Esophagus squamous epithelium (tissue), 5 donors: ENCODE measurements around the gene AKAP12. TPM values are rescaled to one million over a fixed set of nuclear protein-coding genes. Genes with fewer than 3 reads are reported as not detected.

Experiments used
- DNase-seq: peaks from one replicate; lab custom pipeline; 2025; lab: John Stamatoyannopoulos, UW
- H3K27ac ChIP-seq, 4 donors: fragments of 200-600 bp; sonication (generic); one replicate each; pipeline ENCODE4 v1.5.1; 2016 to 2019; ENCODE audit warnings: mild to moderate bottlenecking in 1 of 4
- H3K27me3 ChIP-seq, 4 donors: fragments of 200-600 bp; sonication (generic); 1 replicate in 3 of 4; 2 replicates in 1 of 4; pipeline versions ENCODE4 v1.5.1 to v1.6.0; 2017 to 2021; ENCODE audit warnings: antibody characterized with exemption in 1 of 4
- H3K36me3 ChIP-seq, 3 donors: fragments of 200-600 bp; sonication (generic); one replicate each; pipeline ENCODE4 v1.5.1; 2016 to 2019
- H3K4me1 ChIP-seq, 3 donors: fragments of 200-600 bp; sonication (generic); one replicate each; pipeline ENCODE4 v1.5.1; 2017 to 2019
- H3K4me3 ChIP-seq, 4 donors: fragments of 200-600 bp; sonication (generic); 1 replicate in 3 of 4; 2 replicates in 1 of 4; pipeline ENCODE4 v1.5.1; 2016 to 2019; ENCODE audit warnings: mild to moderate bottlenecking in 2 of 4, moderate library complexity in 1 of 4
- H3K9me3 ChIP-seq, 3 donors: fragments of 200-600 bp; sonication (generic); one replicate each; pipeline ENCODE4 v1.5.1; 2016 to 2019
- CTCF ChIP-seq, 6 experiments: fragments of 450-650 bp in 4 of 6; fragments of 200-600 bp in 2 of 6; sonication (generic) in 2 of 6; IDR thresholded peaks; one replicate each; pipeline ENCODE4 v1.5.1; 2016 to 2019; ENCODE audit warnings: antibody characterized with exemption in 6 of 6, mild to moderate bottlenecking in 4 of 6, moderate library complexity in 4 of 6
- POLR2A ChIP-seq, 4 donors: fragments of 450-650 bp; IDR thresholded peaks; one replicate each; pipeline ENCODE4 v1.6.1; 2017; ENCODE audit warnings: antibody characterized with exemption in 4 of 4, mild to moderate bottlenecking in 4 of 4, moderate library complexity in 3 of 4
- WGBS, 2 donors: methylation state at CpG; one replicate each; pipeline ENCODE4 v1.1.5; 2018; 5-methylcytosine and 5-hydroxymethylcytosine counted together
- intact Hi-C: fragments of 100-400 bp; cut with DNase I; formaldehyde crosslinking; loops from one replicate; pipeline ENCODE4 v1.15.0; 2022
- total RNA-seq, 4 donors: library from RNA; depleted of rRNA; stranded (reverse); fragments of >200 nt; gene quantifications; one replicate each; pipeline ENCODE4 v1.1.0, GENCODE V29; 2016
- donor health status: DM: yes; HTN: yes; CAD: no.

Gene AKAP12
- total RNA-seq, 4 donors from 2014 or later = 1.7 to 66.6 (median 11.4) TPM

DNA sequence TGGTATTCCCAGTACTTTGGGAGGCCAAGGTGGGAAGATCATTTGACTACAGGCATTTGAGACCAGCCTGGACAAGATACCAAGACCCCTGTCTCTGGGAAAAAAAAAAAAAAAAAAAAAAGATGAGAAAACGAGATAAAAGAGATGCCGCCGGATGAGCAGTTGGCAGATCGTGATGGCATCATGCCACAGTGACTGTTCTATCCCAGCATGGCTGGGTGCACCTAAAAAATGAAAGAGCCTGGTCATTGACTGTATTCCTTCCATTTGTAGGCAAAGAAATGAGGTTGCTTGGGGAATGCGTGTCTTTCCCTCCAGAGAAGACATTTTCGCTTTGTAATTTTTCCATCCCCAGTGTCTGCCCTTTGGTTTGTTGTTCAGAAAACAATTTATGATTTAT, 12.9 kb downstream of the AKAP12 start:
- H3K27ac ChIP-seq = no peak overlapping the region
- WGBS, 2 donors = 84 to 85% methylated on average over 6 of the region's 6 CpGs

DNA sequence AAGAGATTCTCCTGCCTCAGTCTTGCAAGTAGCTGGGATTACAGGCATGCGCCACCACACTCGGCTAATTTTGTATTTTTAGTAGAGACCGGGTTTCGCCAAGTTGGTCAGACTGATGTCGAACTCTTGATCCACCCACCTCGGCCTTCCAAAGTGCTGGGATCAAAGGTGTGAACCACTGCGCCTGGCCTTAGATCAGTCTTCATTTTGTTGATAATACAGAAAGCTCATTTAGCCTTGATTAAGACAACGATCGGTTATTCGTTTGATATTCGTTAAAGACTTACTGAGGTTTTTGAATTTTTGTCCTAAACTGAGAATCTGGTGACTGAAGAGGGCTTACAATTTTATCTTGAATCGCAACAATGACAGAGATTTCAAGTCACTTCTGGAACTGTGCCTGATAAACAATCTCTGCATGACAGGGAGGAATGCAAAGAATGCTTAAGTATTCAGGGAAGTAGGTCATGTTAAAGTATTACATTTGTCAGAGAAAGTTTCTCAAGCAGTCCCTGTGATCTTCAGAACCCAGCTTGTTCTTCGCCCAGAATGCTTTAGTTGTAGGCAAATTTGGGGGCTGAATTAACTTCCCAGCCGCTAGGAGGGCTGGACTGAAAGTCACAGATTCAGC, 14.8 kb downstream of the AKAP12 start:
- Histone ChIP-seq H3K27ac (peak overlapping the region in 3 of 4 donors; percentile 53 to 68 (median 66)), H3K27me3 (no peaks in the 10 kb centered on the region), H3K4me3 (peak overlapping the region in 1 of 4 donors; percentile 23), H3K9me3 (no peaks in the 10 kb centered on the region), H3K4me1 (peaks cover 0 to 39% (median 8%) of the 10 kb centered on the region in 3 donors), H3K36me3 (no peaks in the 10 kb centered on the region)
- intact Hi-C loops = no loop called here
- DNase-seq = no peak
- TF ChIP-seq CTCF (IDR thresholded peaks at IDR 0.05) (no peak), POLR2A (IDR thresholded peaks at IDR 0.05) (no peak)
- WGBS, 2 donors = 69 to 72% methylated on average over 14 of the region's 14 CpGs

More for the DNA sequence above, 12.9 kb downstream of the AKAP12 start:
- no peak for TF ChIP-seq POLR2A (IDR thresholded peaks at IDR 0.05)
- TF ChIP-seq CTCF (IDR thresholded peaks at IDR 0.05) = no peak
- no peak overlapping the region for H3K4me3 ChIP-seq
- H3K4me1 ChIP-seq = peaks cover 0 to 24% (median 6%) of the 10 kb centered on the region in 3 donors
- intact Hi-C loops = no loop called here
- no peak for DNase-seq
- no peaks in the 10 kb centered on the region for H3K36me3 ChIP-seq
- no peaks in the 10 kb centered on the region for H3K9me3 ChIP-seq
- no peaks in the 10 kb centered on the region for H3K27me3 ChIP-seq

DNA sequence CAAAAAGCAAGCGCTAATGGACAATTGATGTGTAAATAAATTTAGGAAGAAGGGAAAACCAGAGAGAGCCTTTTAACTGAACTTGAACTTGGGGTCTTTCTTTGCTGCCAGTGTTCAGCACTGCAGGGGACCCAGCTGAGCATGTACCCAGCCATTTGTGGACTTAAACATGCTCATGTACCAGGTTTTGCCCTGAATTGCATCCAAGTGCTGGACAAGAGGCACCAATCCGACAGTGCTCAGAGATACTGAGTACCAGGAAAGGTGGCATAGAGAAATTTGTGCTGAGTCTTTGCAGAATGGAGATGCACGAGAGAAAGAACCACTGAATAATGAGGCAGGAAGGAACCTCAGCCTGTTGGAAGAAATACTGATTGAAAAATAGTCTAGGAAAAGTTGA, 16.0 kb downstream of the AKAP12 start:
- H3K9me3 ChIP-seq = no peaks in the 10 kb centered on the region
- WGBS, 2 donors = 54 to 79% methylated on average over 3 of the region's 3 CpGs
- no peak overlapping the region for H3K4me3 ChIP-seq

GRCh38 chr6:151257985-151258445, 18.2 kb downstream of the AKAP12 start:
- peaks cover 0 to 49% (median 8%) of the 10 kb centered on the region in 3 donors for H3K4me1 ChIP-seq
- 26 to 28% methylated on average over 4 of the region's 4 CpGs for WGBS, 2 donors
- peak overlapping the region in 3 of 4 donors; percentile 46 to 66 (median 59) for H3K27ac ChIP-seq
- H3K36me3 ChIP-seq = no peaks in the 10 kb centered on the region
- no peak for DNase-seq
- H3K4me3 ChIP-seq = no peak overlapping the region
- no peak for TF ChIP-seq CTCF (IDR thresholded peaks at IDR 0.05)
- TF ChIP-seq POLR2A (IDR thresholded peaks at IDR 0.05) = no peak
- intact Hi-C loops = no loop called here
- H3K27me3 ChIP-seq = no peaks in the 10 kb centered on the region
- H3K9me3 ChIP-seq = no peaks in the 10 kb centered on the region

More for the DNA sequence above, 16.0 kb downstream of the AKAP12 start:
- Histone ChIP-seq H3K4me1 (peaks cover 0 to 44% (median 8%) of the 10 kb centered on the region in 3 donors), H3K36me3 (no peaks in the 10 kb centered on the region), H3K27me3 (no peaks in the 10 kb centered on the region), H3K27ac (peak overlapping the region in 2 of 4 donors; percentile 53 to 68)
- TF ChIP-seq POLR2A (IDR thresholded peaks at IDR 0.05) (no peak), CTCF (IDR thresholded peaks at IDR 0.05) (no peak)
- no peak for DNase-seq
- intact Hi-C loops = no loop called here

- Histone ChIP-seq H3K27ac (peak overlapping the region in 1 of 4 donors; percentile 0), H3K4me3 (no peak overlapping the region), H3K9me3 (no peaks in the 10 kb centered on the region), H3K36me3 (no peaks in the 10 kb centered on the region), H3K4me1 (peaks cover 0 to 49% (median 14%) of the 10 kb centered on the region in 3 donors), H3K27me3 (no peaks in the 10 kb centered on the region)
- DNase-seq = no peak
- no peak for TF ChIP-seq CTCF (IDR thresholded peaks at IDR 0.05)
- TF ChIP-seq POLR2A (IDR thresholded peaks at IDR 0.05) = no peak
- intact Hi-C loops = no loop called here
- 70 to 80% methylated on average over 4 of the region's 4 CpGs for WGBS, 2 donors
Measured at GRCh38 chr6:151260205-151260604, 20.4 kb downstream of the AKAP12 start.
